Stomach (tissue), 4 donors: Measurements from ENCODE around the gene GDF2.

Experiments used
- EP300 ChIP-seq: sonication (generic); formaldehyde crosslinking; IDR thresholded peaks from one replicate; pipeline ENCODE4 v1.6.1; 2017; ENCODE audit warnings: antibody characterized with exemption
- POLR2A ChIP-seq, 4 donors: fragments of 450-650 bp; IDR thresholded peaks; one replicate each; pipeline ENCODE4 v1.6.1; 2016; ENCODE audit warnings: antibody characterized with exemption in 4 of 4, control low read depth in 2 of 4, mild to moderate bottlenecking in 1 of 4, moderate library complexity in 1 of 4
- POLR2AphosphoS5 ChIP-seq, 3 donors: sonication (generic); formaldehyde crosslinking; IDR thresholded peaks; one replicate each; pipeline ENCODE4 v1.6.1; 2016; ENCODE audit warnings: antibody characterized with exemption in 3 of 3
- TF ChIP-seq, protein P1 (sequence below), 7 experiments: fragments of 450-650 bp in 4 of 7; fragments of 200-600 bp in 3 of 7; sonication (generic) in 3 of 7; IDR thresholded peaks; one replicate each; pipeline ENCODE4 v1.5.1; 2016 to 2019; ENCODE audit warnings: antibody characterized with exemption in 7 of 7, control low read depth in 2 of 7, mild to moderate bottlenecking in 1 of 7

GRCh38 chr10:47372726-47373125, 50.5 kb downstream of the GDF2 start:
- TF ChIP-seq EP300 (no peak), POLR2A (IDR thresholded peaks at IDR 0.05) (no peak), POLR2AphosphoS5 (IDR thresholded peaks at IDR 0.05) (no peak)
- TF ChIP-seq, protein P1, sequence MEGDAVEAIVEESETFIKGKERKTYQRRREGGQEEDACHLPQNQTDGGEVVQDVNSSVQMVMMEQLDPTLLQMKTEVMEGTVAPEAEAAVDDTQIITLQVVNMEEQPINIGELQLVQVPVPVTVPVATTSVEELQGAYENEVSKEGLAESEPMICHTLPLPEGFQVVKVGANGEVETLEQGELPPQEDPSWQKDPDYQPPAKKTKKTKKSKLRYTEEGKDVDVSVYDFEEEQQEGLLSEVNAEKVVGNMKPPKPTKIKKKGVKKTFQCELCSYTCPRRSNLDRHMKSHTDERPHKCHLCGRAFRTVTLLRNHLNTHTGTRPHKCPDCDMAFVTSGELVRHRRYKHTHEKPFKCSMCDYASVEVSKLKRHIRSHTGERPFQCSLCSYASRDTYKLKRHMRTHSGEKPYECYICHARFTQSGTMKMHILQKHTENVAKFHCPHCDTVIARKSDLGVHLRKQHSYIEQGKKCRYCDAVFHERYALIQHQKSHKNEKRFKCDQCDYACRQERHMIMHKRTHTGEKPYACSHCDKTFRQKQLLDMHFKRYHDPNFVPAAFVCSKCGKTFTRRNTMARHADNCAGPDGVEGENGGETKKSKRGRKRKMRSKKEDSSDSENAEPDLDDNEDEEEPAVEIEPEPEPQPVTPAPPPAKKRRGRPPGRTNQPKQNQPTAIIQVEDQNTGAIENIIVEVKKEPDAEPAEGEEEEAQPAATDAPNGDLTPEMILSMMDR (IDR thresholded peaks at IDR 0.05): no peak
